ENCODE results near the gene MDM2.

DNA sequence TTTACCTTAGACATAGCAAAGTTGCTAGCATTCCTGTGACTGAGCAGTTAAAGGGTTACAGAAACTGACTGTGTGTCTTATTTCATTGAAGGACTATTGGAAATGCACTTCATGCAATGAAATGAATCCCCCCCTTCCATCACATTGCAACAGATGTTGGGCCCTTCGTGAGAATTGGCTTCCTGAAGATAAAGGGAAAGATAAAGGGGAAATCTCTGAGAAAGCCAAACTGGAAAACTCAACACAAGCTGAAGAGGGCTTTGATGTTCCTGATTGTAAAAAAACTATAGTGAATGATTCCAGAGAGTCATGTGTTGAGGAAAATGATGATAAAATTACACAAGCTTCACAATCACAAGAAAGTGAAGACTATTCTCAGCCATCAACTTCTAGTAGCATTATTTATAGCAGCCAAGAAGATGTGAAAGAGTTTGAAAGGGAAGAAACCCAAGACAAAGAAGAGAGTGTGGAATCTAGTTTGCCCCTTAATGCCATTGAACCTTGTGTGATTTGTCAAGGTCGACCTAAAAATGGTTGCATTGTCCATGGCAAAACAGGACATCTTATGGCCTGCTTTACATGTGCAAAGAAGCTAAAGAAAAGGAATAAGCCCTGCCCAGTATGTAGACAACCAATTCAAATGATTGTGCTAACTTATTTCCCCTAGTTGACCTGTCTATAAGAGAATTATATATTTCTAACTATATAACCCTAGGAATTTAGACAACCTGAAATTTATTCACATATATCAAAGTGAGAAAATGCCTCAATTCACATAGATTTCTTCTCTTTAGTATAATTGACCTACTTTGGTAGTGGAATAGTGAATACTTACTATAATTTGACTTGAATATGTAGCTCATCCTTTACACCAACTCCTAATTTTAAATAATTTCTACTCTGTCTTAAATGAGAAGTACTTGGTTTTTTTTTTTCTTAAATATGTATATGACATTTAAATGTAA is 31.5 kb downstream of the MDM2 start:
- TF ChIP-seq POLR2AphosphoS5 (IDR thresholded peaks at IDR 0.05; ENCODE audit: insufficient read depth in 1 of 2, low read depth in 1 of 2), result no peak
- TF ChIP-seq CTCF (IDR thresholded peaks at IDR 0.05), result no peak

Measured in vagina (tissue), 2 donors.